Measurements from ENCODE around the gene GPR62.
A peak's percentile ranks its signal among the peaks of the same experiment; 100 is the strongest.

GPR62 gene

GRCh38 chr3:51940648-51941462 lies 14.3 kb upstream of the GPR62 start:
- no peak for TF ChIP-seq CTCF (IDR thresholded peaks at IDR 0.05; ENCODE audit: borderline replicate concordance, insufficient read depth, low read depth, low read length)
- H3K4me3 ChIP-seq (ENCODE audit: low read depth, low read length) = peak overlapping the region; percentile 95

GRCh38 chr3:51941463-51941797 lies 13.8 kb upstream of the GPR62 start:
- no peak for TF ChIP-seq CTCF (IDR thresholded peaks at IDR 0.05; ENCODE audit: borderline replicate concordance, insufficient read depth, low read depth, low read length)
- H3K4me3 ChIP-seq (ENCODE audit: low read depth, low read length) = peak overlapping the region; percentile 95

- peak within 1 kb of the TSS; percentile 95 for H3K4me3 ChIP-seq (ENCODE audit: low read depth, low read length)
- TF ChIP-seq CTCF (IDR thresholded peaks at IDR 0.05; ENCODE audit: borderline replicate concordance, insufficient read depth, low read depth, low read length) = peak; percentile 98
Measured at GRCh38 chr3:51941798-51942602, 13.2 kb upstream of the GPR62 start, which contains the start of the genes PARP3 and RRP9. PARP3 (plus strand) TSS chr3:51942363; CDS start chr3:51943356, 993 bp downstream. RRP9 (minus strand) TSS chr3:51941904; CDS start chr3:51941867, 37 bp downstream.

- no peak for TF ChIP-seq CTCF (IDR thresholded peaks at IDR 0.05; ENCODE audit: borderline replicate concordance, insufficient read depth, low read depth, low read length)
- peak overlapping the region; percentile 66 for H3K4me3 ChIP-seq (ENCODE audit: low read depth, low read length)
Measured at GRCh38 chr3:51942603-51943450, 12.4 kb upstream of the GPR62 start.

- H3K4me3 ChIP-seq (ENCODE audit: low read depth, low read length) = no peak overlapping the region
- TF ChIP-seq CTCF (IDR thresholded peaks at IDR 0.05; ENCODE audit: borderline replicate concordance, insufficient read depth, low read depth, low read length) = no peak
Measured at GRCh38 chr3:51943451-51944391, 11.5 kb upstream of the GPR62 start.
